ENCODE results near the gene GPR89B.

DNA sequence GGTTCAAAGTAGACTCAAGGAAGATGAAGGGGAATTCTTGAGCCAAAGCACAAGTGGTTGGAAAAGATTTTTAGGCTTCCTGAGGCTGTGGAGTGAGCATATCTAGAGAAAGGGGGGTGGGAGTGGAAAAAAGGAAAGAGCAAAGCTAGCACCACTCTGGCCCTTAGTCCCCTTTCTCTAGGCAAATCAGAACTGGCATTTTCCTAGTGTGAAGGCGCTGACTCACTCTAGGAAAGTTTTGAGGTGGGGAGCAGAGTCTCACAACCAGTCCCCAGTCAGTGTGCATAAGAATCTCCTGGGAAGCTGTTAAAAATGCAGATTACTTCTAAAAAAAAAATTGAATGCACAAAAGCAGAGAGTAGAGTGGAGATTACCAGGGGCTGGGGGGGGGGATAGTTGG, 3.4 kb upstream of the GPR89B start:
- TF ChIP-seq GATA2 (IDR thresholded peaks at IDR 0.05; ENCODE audit: low read depth, low read length) = no peak
- TF ChIP-seq GATA3 (IDR thresholded peaks at IDR 0.05; ENCODE audit: low read depth, low read length) = no peak
